Measurements from ENCODE around the gene DDX59. TPM values are rescaled to one million over a fixed set of nuclear protein-coding genes. Genes with fewer than 3 reads are reported as not detected.

Gene DDX59
- total RNA-seq, 4 donors from 2014 or later = 17.9 to 40.8 (median 24.2) TPM

- TF ChIP-seq POLR2A (IDR thresholded peaks at IDR 0.05) (no peak), CTCF (IDR thresholded peaks at IDR 0.05) (no peak)
- intact Hi-C loops (cut with DNase I; ENCODE audit: low total_unique reads) = no loop called here
- H3K4me3 ChIP-seq (ENCODE audit: low read depth, poor library complexity, severe bottlenecking) = no peak overlapping the region
- no peak for DNase-seq (ENCODE audit: low spot score in 2 of 2)
- 83 to 88% methylated on average over 6 of the region's 6 CpGs for WGBS, 2 donors
These were observed 27.2 kb downstream of the DDX59 start for GRCh38 chr1:200642481-200642880.

GRCh38 chr1:200640963-200641401 is 28.7 kb downstream of the DDX59 start:
- TF ChIP-seq POLR2A (IDR thresholded peaks at IDR 0.05) (no peak), CTCF (IDR thresholded peaks at IDR 0.05) (no peak)
- intact Hi-C loops (cut with DNase I; ENCODE audit: low total_unique reads) = no loop called here

GRCh38 chr1:200640373-200640962 is 29.2 kb downstream of the DDX59 start:
- no peak for DNase-seq (ENCODE audit: low spot score in 2 of 2)
- intact Hi-C loops (cut with DNase I; ENCODE audit: low total_unique reads) = no loop called here
- WGBS, 2 donors = 86 to 89% methylated on average over 4 of the region's 4 CpGs
- H3K4me3 ChIP-seq (ENCODE audit: low read depth, poor library complexity, severe bottlenecking) = no peak overlapping the region
- TF ChIP-seq POLR2A (IDR thresholded peaks at IDR 0.05) = no peak
- no peak for TF ChIP-seq CTCF (IDR thresholded peaks at IDR 0.05)

More at GRCh38 chr1:200640963-200641401, 28.7 kb downstream of the DDX59 start:
- H3K4me3 ChIP-seq (ENCODE audit: low read depth, poor library complexity, severe bottlenecking) = no peak overlapping the region
- WGBS, 2 donors = 43 to 48% methylated on average over 5 of the region's 5 CpGs
- no peak for DNase-seq (ENCODE audit: low spot score in 2 of 2)

GRCh38 chr1:200638073-200638472 is 31.6 kb downstream of the DDX59 start:
- intact Hi-C loops (cut with DNase I; ENCODE audit: low total_unique reads) = no loop called here
- no peak for DNase-seq (ENCODE audit: low spot score in 2 of 2)
- TF ChIP-seq POLR2A (IDR thresholded peaks at IDR 0.05) = no peak
- TF ChIP-seq CTCF (IDR thresholded peaks at IDR 0.05) = no peak
- no peak overlapping the region for H3K4me3 ChIP-seq (ENCODE audit: low read depth, poor library complexity, severe bottlenecking)
- 83 to 92% methylated on average over 7 of the region's 7 CpGs for WGBS, 2 donors

- WGBS, 2 donors = 93 to 100% methylated on average over 2 of the region's 2 CpGs
- TF ChIP-seq POLR2A (IDR thresholded peaks at IDR 0.05) (no peak), CTCF (IDR thresholded peaks at IDR 0.05) (no peak)
- no peak overlapping the region for H3K4me3 ChIP-seq (ENCODE audit: low read depth, poor library complexity, severe bottlenecking)
- DNase-seq (ENCODE audit: low spot score in 2 of 2) = no peak
- intact Hi-C loops (cut with DNase I; ENCODE audit: low total_unique reads) = no loop called here
These were observed 33.0 kb downstream of the DDX59 start for GRCh38 chr1:200636681-200637080.

All from lower leg skin (tissue), 4 donors.